DND-41 (cell line): Measurements from ENCODE around the gene TRIM44.

ENCODE experiments used
- ATAC-seq: fragments of 200-7000 bp; cut with Tn5 transposase; 3 replicates; pipeline ENCODE4 v1.9.1; 2021; ENCODE audit warnings: low read depth; ENCODE audit not compliant: insufficient read depth
- DNase-seq: peaks from one replicate; pipeline ENCODE4 v3.0.0-alpha.2; 2020
- H2AFZ ChIP-seq: 2 replicates; pipeline ENCODE4 v1.6.0; 2012; ENCODE audit warnings: low read depth, low read length
- H3K27ac ChIP-seq: 2 replicates; pipeline ENCODE4 v1.5.1; 2012; ENCODE audit warnings: low read length, inconsistent platforms
- H3K27me3 ChIP-seq: fragments of 200-600 bp; sonication (generic); 2 replicates; pipeline ENCODE4 v1.6.0; 2012; ENCODE audit warnings: low read length, mild to moderate bottlenecking, inconsistent platforms; ENCODE audit not compliant: insufficient read depth, poor library complexity
- H3K36me3 ChIP-seq: 2 replicates; pipeline ENCODE4 v1.5.1; 2012; ENCODE audit warnings: low read length, inconsistent platforms; ENCODE audit not compliant: insufficient read depth
- H3K4me1 ChIP-seq: 2 replicates; pipeline ENCODE4 v1.5.1; 2012; ENCODE audit warnings: mild to moderate bottlenecking, low read length; ENCODE audit not compliant: insufficient read depth
- H3K4me2 ChIP-seq: 2 replicates; pipeline ENCODE4 v1.6.0; 2012; ENCODE audit warnings: mild to moderate bottlenecking, moderate library complexity, low read length, inconsistent platforms; ENCODE audit not compliant: insufficient read depth
- H3K4me3 ChIP-seq, 2 experiments: fragments of 200-600 bp in 1 of 2; shearing (Covaris generic) in 1 of 2; 2 replicates each; pipeline ENCODE4 v1.5.1; 2012 to 2016; ENCODE audit warnings: inconsistent platforms in 2 of 2, low read length in 2 of 2, mild to moderate bottlenecking in 2 of 2, low read depth in 1 of 2, moderate library complexity in 1 of 2
- H3K79me2 ChIP-seq: 2 replicates; pipeline ENCODE4 v1.6.0; 2012; ENCODE audit warnings: low read length, inconsistent platforms; ENCODE audit not compliant: insufficient read depth
- H3K9ac ChIP-seq: 2 replicates; pipeline ENCODE4 v1.6.0; 2012; ENCODE audit warnings: low read depth, mild to moderate bottlenecking, inconsistent platforms, low read length, moderate library complexity
- H3K9me3 ChIP-seq: 2 replicates; pipeline ENCODE4 v1.5.1; 2012; ENCODE audit warnings: low read length, moderate library complexity, mild to moderate bottlenecking, inconsistent platforms; ENCODE audit not compliant: insufficient read depth, severe bottlenecking
- H4K20me1 ChIP-seq: 2 replicates; pipeline ENCODE4 v1.6.0; 2012; ENCODE audit warnings: low read length; ENCODE audit not compliant: insufficient read depth
- CTCF ChIP-seq: IDR thresholded peaks from 2 replicates; pipeline ENCODE4 v1.5.1; 2012; ENCODE audit warnings: borderline replicate concordance, low read length, moderate library complexity, mild to moderate bottlenecking; ENCODE audit not compliant: poor library complexity, severe bottlenecking; ENCODE audit errors: extremely low read depth
- EZH2 ChIP-seq: IDR thresholded peaks from 3 replicates; pipeline ENCODE4 v1.6.1; 2012; ENCODE audit warnings: borderline replicate concordance, low read depth, mild to moderate bottlenecking, moderate library complexity, low read length, inconsistent platforms; ENCODE audit not compliant: severe bottlenecking

TRIM44 gene

GRCh38 chr11:35761899-35762298, 99.3 kb downstream of the TRIM44 start:
- Histone ChIP-seq H3K27ac (no peak overlapping the region), H3K27me3 (no peaks in the 10 kb centered on the region), H3K9ac (no peak overlapping the region), H3K4me2 (no peak overlapping the region), H3K4me1 (no peaks in the 10 kb centered on the region), H3K9me3 (no peaks in the 10 kb centered on the region), H3K4me3 (no peak overlapping the region), H3K36me3 (no peaks in the 10 kb centered on the region), H4K20me1 (no peaks in the 10 kb centered on the region), H3K79me2 (no peaks in the 10 kb centered on the region), H2AFZ (no peak overlapping the region)
- ATAC-seq (no peak), DNase-seq (no peak)
- TF ChIP-seq CTCF (no peak), EZH2 (no peak)

DNA sequence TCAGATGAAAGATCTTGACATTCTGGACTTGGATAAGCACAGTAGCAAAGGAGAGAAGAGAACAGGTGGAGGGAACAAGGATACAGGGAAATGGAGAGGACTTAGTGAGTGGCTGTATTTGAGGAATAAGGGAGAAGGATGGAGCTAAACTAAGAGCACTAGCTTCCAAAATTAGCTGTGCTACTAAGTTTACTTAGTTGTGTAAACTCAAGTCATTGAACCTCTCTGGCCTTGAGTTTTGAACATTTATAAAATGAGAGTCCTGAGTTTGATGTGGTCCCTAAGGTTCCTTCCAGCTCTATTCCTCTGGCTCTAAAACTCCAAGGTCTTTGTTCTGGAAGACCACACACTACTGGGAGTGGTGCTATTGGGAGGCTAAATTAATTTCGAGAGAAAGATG, 100.7 kb downstream of the TRIM44 start:
- Histone ChIP-seq H3K9me3 (no peaks in the 10 kb centered on the region), H3K36me3 (no peaks in the 10 kb centered on the region), H3K9ac (no peak overlapping the region), H3K27ac (no peak overlapping the region), H3K4me3 (no peak overlapping the region), H2AFZ (no peak overlapping the region), H3K27me3 (no peaks in the 10 kb centered on the region), H4K20me1 (no peaks in the 10 kb centered on the region), H3K4me1 (no peaks in the 10 kb centered on the region), H3K4me2 (no peak overlapping the region), H3K79me2 (no peaks in the 10 kb centered on the region)
- no peak for DNase-seq
- ATAC-seq = no peak
- no peak for TF ChIP-seq CTCF

DNA sequence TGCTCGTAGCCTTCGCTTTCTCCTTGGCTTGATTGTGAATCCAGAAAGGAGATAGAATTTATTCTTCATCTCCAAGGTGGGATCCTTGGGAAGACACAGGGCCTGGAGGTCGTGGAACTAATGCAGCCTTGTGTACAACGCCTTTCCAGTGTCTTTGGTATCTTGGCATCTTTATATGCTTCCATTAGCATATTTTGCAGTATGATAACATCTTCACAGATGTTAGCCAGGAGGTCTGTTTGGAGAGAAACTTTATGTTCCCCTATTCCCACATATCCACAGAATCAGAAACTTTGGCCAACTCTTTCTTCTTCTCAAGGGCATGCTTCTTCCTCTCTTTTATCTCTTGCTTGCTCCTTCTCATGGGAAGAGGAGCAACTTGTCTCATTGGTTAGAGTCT, 101.2 kb downstream of the TRIM44 start:
- no peaks in the 10 kb centered on the region for H3K36me3 ChIP-seq
- no peaks in the 10 kb centered on the region for H3K27me3 ChIP-seq
- H3K4me3 ChIP-seq = no peak overlapping the region

More for the DNA sequence above, 101.2 kb downstream of the TRIM44 start:
- Histone ChIP-seq H3K9ac (no peak overlapping the region), H3K27ac (no peak overlapping the region), H3K9me3 (no peaks in the 10 kb centered on the region), H2AFZ (no peak overlapping the region), H3K4me1 (no peaks in the 10 kb centered on the region), H4K20me1 (no peaks in the 10 kb centered on the region), H3K4me2 (no peak overlapping the region), H3K79me2 (no peaks in the 10 kb centered on the region)
- no peak for DNase-seq
- ATAC-seq = no peak
- no peak for TF ChIP-seq CTCF
- no peak for TF ChIP-seq EZH2
